Natural killer cell (primary cell): Measurements from ENCODE around the gene ZNF597. TPM values are rescaled to one million over a fixed set of nuclear protein-coding genes. Genes with fewer than 3 reads are reported as not detected.

Experiments
- ATAC-seq, 3 donors: fragments of 150-1000 bp in 2 of 3; fragments of 200-7000 bp in 1 of 3; cut with Tn5 transposase; 1 replicate in 1 of 3; 2 replicates in 2 of 3; pipeline ENCODE4 v1.10.0; 2021; ENCODE audit warnings: mild to moderate bottlenecking in 2 of 3, moderate library complexity in 2 of 3
- DNase-seq, 2 donors: peaks; one replicate each; pipeline versions ENCODE4 v3.0.0 to v3.0.0-alpha.2; 2013 to 2021; ENCODE audit warnings: mixed read lengths in 1 of 2
- H3K27ac ChIP-seq: one replicate; pipeline ENCODE4 v1.5.1; 2013; ENCODE audit warnings: mild to moderate bottlenecking, low read length
- H3K27me3 ChIP-seq: one replicate; pipeline ENCODE4 v1.6.1; 2013; ENCODE audit warnings: low read length; ENCODE audit not compliant: control insufficient read depth, insufficient read depth
- H3K36me3 ChIP-seq: one replicate; pipeline ENCODE4 v1.6.1; 2013; ENCODE audit warnings: low read length; ENCODE audit not compliant: control insufficient read depth, insufficient read depth
- H3K4me1 ChIP-seq: one replicate; pipeline ENCODE4 v1.6.1; 2013; ENCODE audit warnings: low read length; ENCODE audit not compliant: control insufficient read depth, insufficient read depth
- H3K4me3 ChIP-seq: one replicate; pipeline ENCODE4 v1.5.1; 2013; ENCODE audit warnings: low read length
- H3K9me3 ChIP-seq: one replicate; pipeline ENCODE4 v1.6.1; 2013; ENCODE audit warnings: low read length; ENCODE audit not compliant: control insufficient read depth, insufficient read depth
- H3K27ac Mint-ChIP-seq, 2 donors: one replicate each; pipeline ENCODE4 v1.8.0; 2022; ENCODE audit warnings: mild to moderate bottlenecking in 2 of 2, mixed read lengths in 2 of 2, moderate library complexity in 1 of 2
- H3K27me3 Mint-ChIP-seq, 2 donors: one replicate each; pipeline ENCODE4 v1.8.0; 2022; ENCODE audit warnings: low read depth in 2 of 2, mixed read lengths in 2 of 2
- H3K36me3 Mint-ChIP-seq: one replicate; pipeline ENCODE4 v1.8.0; 2022; ENCODE audit warnings: mixed read lengths
- H3K4me1 Mint-ChIP-seq, 2 donors: one replicate each; pipeline ENCODE4 v1.8.0; 2022; ENCODE audit warnings: mixed read lengths in 2 of 2
- H3K4me3 Mint-ChIP-seq: one replicate; pipeline ENCODE4 v1.8.0; 2022; ENCODE audit warnings: mild to moderate bottlenecking, moderate library complexity, mixed read lengths
- H3K9me3 Mint-ChIP-seq, 2 donors: one replicate each; pipeline ENCODE4 v1.8.0; 2022; ENCODE audit warnings: mixed read lengths in 2 of 2
- CTCF ChIP-seq: fragments of 200-600 bp; IDR thresholded peaks from one replicate; pipeline ENCODE4 v1.8.0; 2022; ENCODE audit warnings: antibody characterized with exemption
- WGBS: methylation state at CpG from one replicate; pipeline ENCODE4 v1.1.7; 2013; ENCODE audit warnings: missing lambda C conversion rate; ENCODE audit not compliant: insufficient coverage; 5-methylcytosine and 5-hydroxymethylcytosine counted together
- intact Hi-C: fragments of 100-400 bp; cut with micrococcal nuclease; formaldehyde crosslinking; loops from one replicate; pipeline ENCODE4 v1.14.2; 2022
- total RNA-seq, 4 donors: library from RNA; stranded (reverse); fragments of 120-200 nt in 1 of 4; gene quantifications; one replicate each; pipeline versions ENCODE4 v1.2.3 to v1.2.4, GENCODE V29; 2013 to 2022

ZNF597 gene
- total RNA-seq, 3 donors from 2014 or later (not counting 1 experiment from before 2014, with no cell fraction given): 1.8 to 3.5 (median 2.8) TPM

GRCh38 chr16:3400446-3400778 is 42.9 kb downstream of the ZNF597 start:
- TF ChIP-seq CTCF: no peak
- Histone ChIP-seq H3K9me3 (no peaks in the 10 kb centered on the region), H3K27ac (peak overlapping the region; percentile 74), H3K27me3 (no peaks in the 10 kb centered on the region), H3K36me3 (peaks cover 19% of the 10 kb centered on the region), H3K4me3 (peak overlapping the region; percentile 68), H3K4me1 (peaks cover 19% of the 10 kb centered on the region)
- Mint-ChIP-seq H3K27ac (peak overlapping the region; percentile 87 to 90), H3K9me3 (peaks cover 0 to 3% of the 10 kb centered on the region in 2 donors), H3K4me1 (peaks cover 45 to 52% of the 10 kb centered on the region in 2 donors), H3K27me3 (no peaks in the 10 kb centered on the region), H3K4me3 (peak overlapping the region; percentile 95), H3K36me3 (peaks cover 24% of the 10 kb centered on the region)
- intact Hi-C loops: no loop called here
- WGBS: 0% methylated on average over 18 of the region's 18 CpGs
- no peak for DNase-seq
- ATAC-seq: peak in 1 of 3 donors; percentile 28

GRCh38 chr16:3389663-3390338 is 53.5 kb downstream of the ZNF597 start:
- no peak for ATAC-seq
- Histone ChIP-seq H3K27me3 (no peaks in the 10 kb centered on the region), H3K4me1 (no peaks in the 10 kb centered on the region), H3K36me3 (peaks cover 54% of the 10 kb centered on the region), H3K4me3 (no peak overlapping the region), H3K27ac (no peak overlapping the region), H3K9me3 (peaks cover 32% of the 10 kb centered on the region)
- TF ChIP-seq CTCF: no peak
- WGBS: 83% methylated on average over 9 of the region's 9 CpGs
- no peak overlapping the region for H3K4me3 Mint-ChIP-seq
- H3K27me3 Mint-ChIP-seq: no peaks in the 10 kb centered on the region
- no peak overlapping the region for H3K27ac Mint-ChIP-seq
- H3K9me3 Mint-ChIP-seq: peaks cover 4 to 8% of the 10 kb centered on the region in 2 donors
- intact Hi-C loops: no loop called here
- peaks cover 33% of the 10 kb centered on the region for H3K36me3 Mint-ChIP-seq
- no peak for DNase-seq
- peaks cover 14 to 19% of the 10 kb centered on the region in 2 donors for H3K4me1 Mint-ChIP-seq

GRCh38 chr16:3388325-3388724 is 55.0 kb downstream of the ZNF597 start:
- peaks cover 43% of the 10 kb centered on the region for H3K9me3 ChIP-seq
- Mint-ChIP-seq H3K27ac (no peak overlapping the region), H3K9me3 (peaks cover 7 to 16% of the 10 kb centered on the region in 2 donors), H3K36me3 (peaks cover 40% of the 10 kb centered on the region), H3K27me3 (no peaks in the 10 kb centered on the region), H3K4me3 (no peak overlapping the region), H3K4me1 (peaks cover 7 to 12% of the 10 kb centered on the region in 2 donors)
- DNase-seq (no peak), ATAC-seq (no peak)
- 97% methylated on average over 5 of the region's 6 CpGs for WGBS
- TF ChIP-seq CTCF: no peak
- H3K4me1 ChIP-seq: no peaks in the 10 kb centered on the region
- H3K27me3 ChIP-seq: no peaks in the 10 kb centered on the region
- H3K27ac ChIP-seq: no peak overlapping the region
- no peak overlapping the region for H3K4me3 ChIP-seq
- intact Hi-C loops: no loop called here
- peaks cover 59% of the 10 kb centered on the region for H3K36me3 ChIP-seq

GRCh38 chr16:3383045-3383448 is 60.3 kb downstream of the ZNF597 start:
- no peaks in the 10 kb centered on the region for H3K27me3 ChIP-seq
- 98% methylated on average over 10 of the region's 10 CpGs for WGBS
- Mint-ChIP-seq H3K27me3 (no peaks in the 10 kb centered on the region), H3K4me1 (peaks cover under 1 to 4% of the 10 kb centered on the region in 2 donors), H3K4me3 (no peak overlapping the region), H3K9me3 (peaks cover 17 to 40% of the 10 kb centered on the region in 2 donors), H3K36me3 (peaks cover 64% of the 10 kb centered on the region), H3K27ac (no peak overlapping the region)
- H3K4me3 ChIP-seq: no peak overlapping the region
- intact Hi-C loops: no loop called here
- TF ChIP-seq CTCF: no peak
- H3K4me1 ChIP-seq: no peaks in the 10 kb centered on the region
- H3K36me3 ChIP-seq: peaks cover 37% of the 10 kb centered on the region
- ATAC-seq (no peak), DNase-seq (no peak)
- no peak overlapping the region for H3K27ac ChIP-seq
- H3K9me3 ChIP-seq: peaks cover 74% of the 10 kb centered on the region
